HG02884 (cell line): ENCODE measurements around the gene SLC16A13.
"Not testable (repeated sequence)": the region's sequence is repeated elsewhere in the genome, so short reads cannot be mapped to it uniquely, and the experiment has no call there.

Experiments
- ATAC-seq: cut with Tn5 transposase; IDR thresholded peaks from one replicate; pipeline ENCODE4 v1.9.1; 2021; ENCODE audit warnings: mild to moderate bottlenecking, moderate library complexity; ENCODE audit not compliant: unreplicated experiment

The SLC16A13 gene

GRCh38 chr17:7060165-7060891, 24.5 kb downstream of the SLC16A13 start:
- no peak for ATAC-seq

- ATAC-seq: no peak
Observed at GRCh38 chr17:7063518-7064094, 27.8 kb downstream of the SLC16A13 start.

- no peak for ATAC-seq
Observed at GRCh38 chr17:7064261-7064660, 28.4 kb downstream of the SLC16A13 start.

GRCh38 chr17:7067198-7067597, 31.4 kb downstream of the SLC16A13 start:
- ATAC-seq: no peak

GRCh38 chr17:7068268-7068667, 32.5 kb downstream of the SLC16A13 start:
- no peak for ATAC-seq

GRCh38 chr17:7070712-7071111, 34.9 kb downstream of the SLC16A13 start:
- no peak for ATAC-seq

GRCh38 chr17:7072406-7072805, 36.6 kb downstream of the SLC16A13 start:
- no peak for ATAC-seq

GRCh38 chr17:7074931-7075330, 39.1 kb downstream of the SLC16A13 start:
- ATAC-seq: no peak

- ATAC-seq: no peak
Observed at GRCh38 chr17:7077911-7078546, 42.2 kb downstream of the SLC16A13 start.

GRCh38 chr17:7078711-7079110, 42.9 kb downstream of the SLC16A13 start:
- ATAC-seq: no peak

- ATAC-seq: no peak
Observed at GRCh38 chr17:7079581-7080455, 44.0 kb downstream of the SLC16A13 start, which contains the start of gene CLEC10A. CLEC10A (minus strand) TSS chr17:7080251; CDS start chr17:7078812, 1,439 bp downstream.

- no peak for ATAC-seq
Observed at GRCh38 chr17:7080456-7081041, 44.7 kb downstream of the SLC16A13 start.

- no peak for ATAC-seq
Observed at GRCh38 chr17:7081341-7082062, 45.7 kb downstream of the SLC16A13 start.

- no peak for ATAC-seq
Observed at GRCh38 chr17:7083592-7083991, 47.8 kb downstream of the SLC16A13 start.

- ATAC-seq: no peak
Observed at GRCh38 chr17:7084088-7084487, 48.3 kb downstream of the SLC16A13 start.

- ATAC-seq: not testable (repeated sequence)
Observed at GRCh38 chr17:7088442-7088841, 52.6 kb downstream of the SLC16A13 start.

GRCh38 chr17:7089570-7089969, 53.8 kb downstream of the SLC16A13 start:
- ATAC-seq: not testable (repeated sequence)
